WI38 (cell line): ENCODE results near the gene CHPF.

Experiments used
- H3K4me3 ChIP-seq: 2 replicates; pipeline ENCODE4 v1.5.1; 2011; ENCODE audit warnings: low read depth, mild to moderate bottlenecking, control low read depth, low read length
- CTCF ChIP-seq: IDR thresholded peaks from 2 replicates; pipeline ENCODE4 v1.5.1; 2012; ENCODE audit warnings: low read depth, mild to moderate bottlenecking, control low read depth, low read length

The CHPF gene

GRCh38 chr2:219497495-219498279 is 45.9 kb downstream of the CHPF start:
- TF ChIP-seq CTCF = no peak
- H3K4me3 ChIP-seq = peak overlapping the region; percentile 89

GRCh38 chr2:219496825-219497494 is 46.6 kb downstream of the CHPF start:
- peak overlapping the region; percentile 89 for H3K4me3 ChIP-seq

GRCh38 chr2:219496247-219496824 is 47.3 kb downstream of the CHPF start:
- H3K4me3 ChIP-seq = no peak overlapping the region
- no peak for TF ChIP-seq CTCF

More at GRCh38 chr2:219496825-219497494, 46.6 kb downstream of the CHPF start:
- no peak for TF ChIP-seq CTCF

- peak; percentile 74 for TF ChIP-seq CTCF
- no peak overlapping the region for H3K4me3 ChIP-seq
Measured at GRCh38 chr2:219495531-219496122, 48.0 kb downstream of the CHPF start.

- no peak for TF ChIP-seq CTCF
- H3K4me3 ChIP-seq = no peak overlapping the region
Measured at GRCh38 chr2:219494952-219495530, 48.6 kb downstream of the CHPF start.

- no peak overlapping the region for H3K4me3 ChIP-seq
- no peak for TF ChIP-seq CTCF
Measured at GRCh38 chr2:219493086-219493485, 50.5 kb downstream of the CHPF start.
